HUES48 (cell line): Measurements from ENCODE around the gene UNC5A.

Source experiments
- H3K27ac ChIP-seq: one replicate; pipeline ENCODE4 v1.7.0; 2013; ENCODE audit warnings: low read depth, low read length, inconsistent platforms
- H3K27me3 ChIP-seq: 2 replicates; pipeline ENCODE4 v1.6.1; 2013; ENCODE audit warnings: mild to moderate bottlenecking, low read length; ENCODE audit not compliant: control insufficient read depth, insufficient read depth
- H3K36me3 ChIP-seq: 2 replicates; pipeline ENCODE4 v1.6.1; 2013; ENCODE audit warnings: low read length; ENCODE audit not compliant: control insufficient read depth, insufficient read depth
- H3K4me1 ChIP-seq: 2 replicates; pipeline ENCODE4 v1.6.1; 2013; ENCODE audit warnings: mild to moderate bottlenecking, low read length; ENCODE audit not compliant: control insufficient read depth, insufficient read depth
- H3K4me3 ChIP-seq: 2 replicates; pipeline ENCODE4 v1.5.1; 2013; ENCODE audit warnings: mild to moderate bottlenecking, low read depth, low read length
- H3K9ac ChIP-seq: 2 replicates; pipeline ENCODE4 v1.6.1; 2013; ENCODE audit warnings: mild to moderate bottlenecking, low read depth, low read length, moderate library complexity
- H3K9me3 ChIP-seq: 2 replicates; pipeline ENCODE4 v1.6.1; 2013; ENCODE audit warnings: low read length; ENCODE audit not compliant: control insufficient read depth, insufficient read depth

Gene UNC5A

DNA sequence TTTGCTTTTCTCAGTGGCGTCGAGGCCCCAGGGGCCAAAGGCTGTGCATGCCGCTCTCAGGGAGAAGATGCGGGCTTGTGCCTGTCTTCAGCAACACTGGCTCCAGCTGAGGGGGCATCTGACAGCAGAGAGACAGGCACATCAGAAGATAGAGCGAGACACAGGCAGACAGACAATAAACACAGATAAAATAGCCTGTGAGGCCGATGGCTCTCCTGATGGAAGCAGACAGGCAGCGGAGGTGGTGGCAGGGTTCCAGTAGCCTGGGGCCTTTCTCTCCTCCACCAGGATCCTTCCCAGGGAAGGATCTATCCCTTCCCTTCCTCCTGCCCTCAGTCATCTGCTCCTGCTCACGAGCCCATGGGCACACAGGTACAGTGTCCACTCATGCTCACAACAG is 16.6 kb upstream of the UNC5A start:
- Histone ChIP-seq H3K9ac (no peak overlapping the region), H3K36me3 (no peaks in the 10 kb centered on the region), H3K4me3 (no peak overlapping the region), H3K27ac (no peak overlapping the region), H3K9me3 (no peaks in the 10 kb centered on the region), H3K27me3 (no peaks in the 10 kb centered on the region), H3K4me1 (peaks cover 5% of the 10 kb centered on the region; the same call in 1 of the 2 replicates)

DNA sequence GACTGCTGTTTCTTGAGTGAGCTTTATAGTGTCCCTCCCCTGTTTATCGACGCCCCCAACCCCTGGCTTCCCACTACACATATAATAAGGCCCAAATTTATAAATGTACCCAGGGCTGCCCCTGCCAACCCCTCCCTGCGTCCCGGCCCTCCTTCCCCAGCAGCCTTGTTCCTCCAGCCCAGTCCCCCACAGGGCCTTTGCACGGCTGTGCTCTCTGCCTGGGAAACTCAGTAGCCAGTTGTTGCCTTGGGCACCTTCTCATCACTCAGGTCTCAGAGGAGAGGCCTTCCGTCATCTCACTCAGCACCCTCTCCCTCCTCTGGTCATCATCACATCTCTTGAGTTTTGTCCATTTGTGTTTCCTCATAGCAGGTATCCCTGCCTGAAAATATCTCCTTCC is 15.8 kb upstream of the UNC5A start:
- no peaks in the 10 kb centered on the region for H3K27me3 ChIP-seq

GRCh38 chr5:176796411-176796810 is 13.9 kb upstream of the UNC5A start:
- Histone ChIP-seq H3K27ac (no peak overlapping the region), H3K36me3 (no peaks in the 10 kb centered on the region), H3K27me3 (no peaks in the 10 kb centered on the region), H3K4me1 (no peaks in the 10 kb centered on the region; the same call in 1 of the 2 replicates), H3K4me3 (no peak overlapping the region), H3K9me3 (no peaks in the 10 kb centered on the region), H3K9ac (no peak overlapping the region)

More for the DNA sequence above, 15.8 kb upstream of the UNC5A start:
- Histone ChIP-seq H3K27ac (no peak overlapping the region), H3K36me3 (no peaks in the 10 kb centered on the region), H3K9me3 (no peaks in the 10 kb centered on the region), H3K4me3 (no peak overlapping the region), H3K9ac (no peak overlapping the region), H3K4me1 (peaks cover 1% of the 10 kb centered on the region; the same call in 1 of the 2 replicates)

DNA sequence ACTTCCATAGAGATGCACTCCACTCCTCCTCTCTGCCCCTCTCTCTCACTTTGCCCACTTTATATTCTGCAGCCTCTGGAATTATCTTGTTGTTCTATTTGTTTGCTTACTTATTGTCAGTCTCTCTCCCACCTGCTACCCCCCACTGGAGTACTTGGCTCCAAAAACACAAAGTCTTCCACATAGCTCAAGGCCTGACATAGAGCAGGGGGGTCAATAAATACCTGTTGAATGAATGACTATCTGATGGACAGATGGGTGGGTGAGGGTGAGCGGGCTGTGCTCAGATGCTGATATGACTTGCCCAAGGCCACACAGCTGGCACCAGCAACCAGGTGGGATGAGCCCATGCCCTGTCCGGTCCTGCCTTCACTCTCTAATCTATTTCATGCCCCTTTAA is 13.4 kb upstream of the UNC5A start:
- Histone ChIP-seq H3K9me3 (no peaks in the 10 kb centered on the region), H3K9ac (no peak overlapping the region), H3K4me1 (no peaks in the 10 kb centered on the region; the same call in 1 of the 2 replicates), H3K27me3 (no peaks in the 10 kb centered on the region), H3K4me3 (no peak overlapping the region), H3K27ac (no peak overlapping the region), H3K36me3 (no peaks in the 10 kb centered on the region)

DNA sequence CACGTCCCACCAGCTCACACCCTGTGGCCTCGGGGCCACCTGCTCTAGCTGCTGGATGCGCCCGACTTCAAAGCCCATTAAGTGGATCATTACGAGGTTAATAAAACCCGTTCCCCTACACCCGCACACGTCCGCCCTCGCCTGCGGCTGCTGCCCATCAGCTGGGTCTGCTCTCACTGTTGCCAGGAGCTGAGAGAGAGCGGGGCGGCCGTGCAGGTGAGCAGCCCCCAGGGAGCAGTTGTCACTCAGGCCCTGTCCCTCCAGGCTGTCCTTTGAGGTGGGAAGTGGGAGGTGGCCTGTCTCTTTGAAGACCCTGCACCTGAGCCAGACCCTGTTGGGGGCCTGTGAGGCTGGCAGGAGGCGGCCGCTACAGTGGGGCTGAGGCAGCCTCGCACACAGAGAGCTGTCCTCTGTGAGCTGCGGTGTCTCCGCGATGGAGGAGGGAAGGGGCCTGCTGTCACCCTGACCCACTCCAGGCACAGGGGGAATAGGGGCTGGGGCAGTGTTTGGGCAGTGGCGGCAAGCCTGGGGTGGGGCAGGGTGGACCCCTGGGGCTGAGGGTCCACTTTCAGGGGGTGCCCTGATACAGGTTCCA is 12.8 kb upstream of the UNC5A start:
- Histone ChIP-seq H3K4me1 (no peaks in the 10 kb centered on the region; the same call in 1 of the 2 replicates), H3K4me3 (no peak overlapping the region), H3K27ac (no peak overlapping the region), H3K36me3 (no peaks in the 10 kb centered on the region), H3K27me3 (no peaks in the 10 kb centered on the region), H3K9ac (no peak overlapping the region), H3K9me3 (no peaks in the 10 kb centered on the region)

GRCh38 chr5:176798086-176798876 is 12.1 kb upstream of the UNC5A start:
- H3K27me3 ChIP-seq, result no peaks in the 10 kb centered on the region
- H3K4me3 ChIP-seq, result no peak overlapping the region
- H3K9me3 ChIP-seq, result no peaks in the 10 kb centered on the region
- H3K36me3 ChIP-seq, result no peaks in the 10 kb centered on the region
- no peak overlapping the region for H3K9ac ChIP-seq
- H3K4me1 ChIP-seq, result peaks cover under 1% of the 10 kb centered on the region; the same call in 1 of the 2 replicates
- H3K27ac ChIP-seq, result no peak overlapping the region

- Histone ChIP-seq H3K27ac (no peak overlapping the region), H3K36me3 (no peaks in the 10 kb centered on the region), H3K4me3 (no peak overlapping the region), H3K9me3 (no peaks in the 10 kb centered on the region), H3K9ac (no peak overlapping the region), H3K27me3 (no peaks in the 10 kb centered on the region), H3K4me1 (peaks cover 5% of the 10 kb centered on the region; the same call in 1 of the 2 replicates)
These were observed 11.4 kb upstream of the UNC5A start for GRCh38 chr5:176798949-176799348.

DNA sequence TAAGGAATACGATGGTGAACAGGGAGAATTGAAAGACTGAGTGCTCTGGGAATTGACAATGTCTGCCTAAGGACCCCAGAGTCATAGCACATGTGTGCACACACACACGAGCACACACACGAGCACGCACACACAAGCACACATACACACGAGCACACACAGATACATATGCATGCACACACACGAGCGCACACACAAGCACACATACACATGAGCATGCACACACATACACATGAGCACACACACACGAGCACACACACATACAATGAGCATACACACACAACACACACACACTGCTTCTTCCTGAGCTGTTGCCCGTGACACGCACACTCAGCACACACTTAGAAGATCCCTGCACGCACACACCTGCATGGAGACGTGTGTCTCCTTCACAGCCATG is 10.9 kb upstream of the UNC5A start:
- peaks cover 5% of the 10 kb centered on the region; the same call in 1 of the 2 replicates for H3K4me1 ChIP-seq
- H3K4me3 ChIP-seq, result no peak overlapping the region
- 0 out of 2 replicates have a peak, but pooled peaks cover 2% of the 10 kb centered on the region for H3K27me3 ChIP-seq

DNA sequence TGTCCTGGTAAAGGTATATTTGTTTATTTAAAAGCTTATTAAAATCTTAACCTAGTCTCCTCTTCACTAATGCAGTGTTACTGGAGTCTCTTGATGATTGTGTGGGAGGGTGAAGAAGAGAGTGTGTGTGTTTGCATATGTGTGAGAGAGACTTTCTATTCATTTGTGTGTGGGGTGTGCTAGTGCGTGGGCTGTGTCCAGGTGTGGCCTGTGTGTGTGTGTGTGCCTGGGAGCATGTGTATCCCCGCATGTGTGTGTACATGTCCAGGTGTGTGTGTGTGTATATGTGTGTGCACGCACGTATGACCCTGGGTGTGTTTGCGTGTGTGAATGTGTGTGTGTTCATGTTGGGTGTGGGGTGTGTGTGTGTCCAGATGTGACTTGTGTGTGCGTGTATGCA is 10.3 kb upstream of the UNC5A start:
- no peak overlapping the region for H3K9ac ChIP-seq

More for the DNA sequence above, 10.9 kb upstream of the UNC5A start:
- Histone ChIP-seq H3K36me3 (no peaks in the 10 kb centered on the region), H3K27ac (no peak overlapping the region), H3K9me3 (no peaks in the 10 kb centered on the region), H3K9ac (no peak overlapping the region)

GRCh38 chr5:176802116-176802784 is 8.1 kb upstream of the UNC5A start:
- Histone ChIP-seq H3K4me1 (peaks cover 5% of the 10 kb centered on the region; the same call in 1 of the 2 replicates), H3K9ac (no peak overlapping the region), H3K27me3 (peaks cover 13% of the 10 kb centered on the region), H3K27ac (no peak overlapping the region), H3K36me3 (no peaks in the 10 kb centered on the region), H3K9me3 (no peaks in the 10 kb centered on the region), H3K4me3 (no peak overlapping the region)

More for the DNA sequence above, 10.3 kb upstream of the UNC5A start:
- H3K27ac ChIP-seq, result no peak overlapping the region
- no peaks in the 10 kb centered on the region for H3K9me3 ChIP-seq
- H3K4me3 ChIP-seq, result no peak overlapping the region
- H3K27me3 ChIP-seq, result 0 out of 2 replicates have a peak, but pooled peaks cover 2% of the 10 kb centered on the region
- no peaks in the 10 kb centered on the region for H3K36me3 ChIP-seq
- H3K4me1 ChIP-seq, result peaks cover 5% of the 10 kb centered on the region; the same call in 1 of the 2 replicates
